Measurements from ENCODE around the gene PRSS21.

Gene PRSS21

DNA sequence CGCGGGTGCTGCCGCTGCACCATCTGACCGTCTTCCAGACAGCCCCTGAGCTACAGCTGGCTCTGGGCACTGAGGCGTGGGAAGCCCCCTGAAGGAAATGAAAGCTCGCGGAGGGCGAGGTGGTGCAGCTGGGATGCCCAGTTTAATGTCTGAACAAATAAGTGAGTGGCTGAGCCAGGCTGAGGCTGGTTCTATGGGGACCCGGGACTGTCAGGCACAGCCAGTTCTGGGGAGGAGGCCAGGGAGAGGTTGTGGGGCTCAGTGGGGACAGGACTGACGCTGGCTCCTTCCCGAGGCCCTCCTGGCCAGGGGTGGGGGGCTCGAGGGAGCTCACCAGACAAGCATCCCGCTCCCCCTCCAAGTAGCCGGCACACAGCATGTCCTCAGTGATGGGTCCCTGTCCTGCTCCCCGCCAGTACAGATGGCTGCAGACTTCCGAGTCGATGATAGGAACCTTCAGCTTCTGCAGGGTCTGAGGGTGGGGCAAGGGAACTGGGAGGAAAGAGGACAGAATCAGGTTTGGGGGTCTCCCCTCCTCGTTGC is 36.6 kb downstream of the PRSS21 start:
- peaks cover 30% of the 10 kb centered on the region for H3K27me3 ChIP-seq
- H4K20me1 ChIP-seq, result no peaks in the 10 kb centered on the region
- no peak overlapping the region for H3K9ac ChIP-seq
- no peak for TF ChIP-seq Cebpa-rat (IDR thresholded peaks at IDR 0.05)
- no peaks in the 10 kb centered on the region for H3K36me3 ChIP-seq
- H3K27ac ChIP-seq, result no peak overlapping the region
- no peak overlapping the region for H3K4me2 ChIP-seq
- H3K4me3 ChIP-seq, result no peak overlapping the region
- peaks cover 16% of the 10 kb centered on the region for H3K4me1 ChIP-seq
- H3K9me3 ChIP-seq, result peaks cover 21% of the 10 kb centered on the region

DNA sequence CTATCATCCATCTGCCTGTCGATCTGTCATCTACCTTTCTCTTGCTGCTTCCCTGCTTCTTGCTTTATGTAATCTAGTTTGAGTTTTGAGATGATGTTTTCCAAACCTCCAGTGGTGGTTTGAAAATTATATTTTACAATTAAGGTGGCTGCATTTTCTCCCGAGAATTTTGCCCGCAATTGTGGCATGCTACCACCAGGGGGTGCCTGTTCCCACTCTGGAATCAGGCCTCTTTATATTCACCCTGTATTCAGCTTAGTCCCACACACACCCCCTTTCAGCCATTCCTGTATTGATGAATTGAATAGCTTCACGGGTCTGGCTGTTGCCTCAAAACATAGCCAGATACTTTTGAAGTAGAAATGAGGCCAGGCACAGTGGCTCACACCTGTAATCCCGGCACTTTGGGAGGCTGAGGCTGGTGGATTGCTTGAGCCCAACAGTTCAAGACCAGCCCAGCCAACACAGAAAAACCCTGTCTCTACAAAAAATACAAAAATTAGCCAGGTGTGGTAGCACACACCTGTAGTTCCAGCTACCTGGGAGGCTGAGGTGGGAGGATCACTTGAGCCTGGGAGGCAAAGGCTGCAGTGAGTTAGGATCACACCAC is 37.8 kb downstream of the PRSS21 start:
- H3K27ac ChIP-seq, result no peak overlapping the region
- H3K9me3 ChIP-seq, result peaks cover 24% of the 10 kb centered on the region
- peaks cover 42% of the 10 kb centered on the region for H3K27me3 ChIP-seq
- H3K4me2 ChIP-seq, result no peak overlapping the region
- peaks cover 16% of the 10 kb centered on the region for H3K4me1 ChIP-seq
- TF ChIP-seq Cebpa-rat (IDR thresholded peaks at IDR 0.05), result no peak
- H3K9ac ChIP-seq, result no peak overlapping the region
- H3K4me3 ChIP-seq, result no peak overlapping the region
- H4K20me1 ChIP-seq, result no peaks in the 10 kb centered on the region
- H3K36me3 ChIP-seq, result no peaks in the 10 kb centered on the region

DNA sequence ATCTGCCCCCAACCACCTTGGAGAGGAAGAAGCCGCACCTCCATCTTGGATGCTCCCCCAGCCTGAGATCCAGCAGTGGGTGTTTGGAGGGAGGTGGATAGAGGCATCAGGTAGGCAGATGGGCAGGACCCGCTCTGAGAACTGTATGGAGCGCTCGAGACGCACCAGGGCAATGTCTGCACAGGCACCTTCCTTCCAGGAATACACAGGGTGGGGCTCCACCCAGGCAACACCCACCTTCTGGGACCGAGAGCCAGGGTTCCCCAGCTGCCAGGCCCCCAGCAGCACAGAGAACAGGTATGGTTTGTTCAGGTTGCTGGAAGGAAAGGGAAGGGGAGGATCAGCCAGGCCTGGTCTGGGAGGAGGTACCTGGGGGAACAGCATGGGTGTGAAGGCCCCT is 38.5 kb downstream of the PRSS21 start:
- Histone ChIP-seq H3K4me1 (peaks cover 16% of the 10 kb centered on the region), H3K4me2 (no peak overlapping the region), H3K9me3 (peaks cover 31% of the 10 kb centered on the region), H3K9ac (no peak overlapping the region), H3K27ac (no peak overlapping the region), H4K20me1 (no peaks in the 10 kb centered on the region; the same call in 1 of the 2 replicates), H3K36me3 (no peaks in the 10 kb centered on the region), H3K4me3 (no peak overlapping the region), H3K27me3 (peaks cover 49% of the 10 kb centered on the region)
- no peak for TF ChIP-seq Cebpa-rat (IDR thresholded peaks at IDR 0.05)

GRCh38 chr16:2856061-2856670 is 39.1 kb downstream of the PRSS21 start:
- Histone ChIP-seq H3K4me1 (peaks cover 16% of the 10 kb centered on the region), H4K20me1 (no peaks in the 10 kb centered on the region; the same call in 1 of the 2 replicates), H3K9me3 (peaks cover 37% of the 10 kb centered on the region), H3K36me3 (no peaks in the 10 kb centered on the region), H3K4me3 (no peak overlapping the region), H3K4me2 (no peak overlapping the region), H3K27me3 (peaks cover 55% of the 10 kb centered on the region), H3K9ac (no peak overlapping the region), H3K27ac (no peak overlapping the region)
- TF ChIP-seq Cebpa-rat (IDR thresholded peaks at IDR 0.05), result no peak

DNA sequence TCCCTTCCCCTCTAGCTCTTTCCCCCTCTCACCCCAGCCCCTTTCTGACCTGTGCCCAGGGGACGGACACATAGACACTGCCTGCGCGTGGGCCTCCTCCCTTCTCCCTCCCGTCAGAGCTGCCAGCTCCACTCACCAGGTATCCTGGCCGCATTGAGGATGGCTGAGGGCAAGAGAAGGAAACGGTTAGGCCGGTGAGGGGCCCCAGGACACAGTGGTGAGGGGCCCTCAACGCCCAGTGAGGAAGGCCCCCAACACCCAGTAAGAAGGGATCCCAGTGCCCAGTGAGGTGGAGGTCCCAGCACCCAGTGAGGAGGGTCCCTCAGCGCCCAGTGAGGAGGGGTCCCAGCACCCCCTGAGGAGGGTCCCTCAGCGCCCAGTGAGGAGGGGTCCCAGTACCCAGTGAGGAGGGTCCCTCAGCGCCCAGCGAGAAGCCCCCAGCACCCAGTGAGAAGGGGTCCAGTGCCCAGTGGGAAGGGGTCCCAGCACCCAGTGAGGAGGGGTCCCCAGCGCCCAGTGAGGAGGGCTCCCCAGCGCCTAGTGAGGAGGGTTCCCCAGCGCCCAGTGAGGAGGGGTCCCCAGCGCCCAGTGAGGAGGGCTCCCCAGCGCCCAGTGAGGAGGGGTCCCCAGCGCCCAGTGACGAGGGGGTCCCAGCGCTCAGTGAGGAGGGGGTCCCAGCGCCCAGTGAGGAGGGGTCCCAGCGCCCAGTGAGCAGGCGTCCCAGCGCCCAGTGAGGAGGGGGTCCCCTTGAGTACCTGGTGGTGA is 39.8 kb downstream of the PRSS21 start:
- Histone ChIP-seq H4K20me1 (no peaks in the 10 kb centered on the region; the same call in 1 of the 2 replicates), H3K4me2 (peak overlapping the region; percentile 49; the same call in 1 of the 2 replicates), H3K4me3 (no peak overlapping the region; the same call in 1 of the 2 replicates), H3K27me3 (peaks cover 55% of the 10 kb centered on the region), H3K9ac (no peak overlapping the region), H3K4me1 (peaks cover 16% of the 10 kb centered on the region), H3K9me3 (peaks cover 38% of the 10 kb centered on the region), H3K36me3 (no peaks in the 10 kb centered on the region), H3K27ac (no peak overlapping the region)
- no peak for TF ChIP-seq Cebpa-rat (IDR thresholded peaks at IDR 0.05)

- no peak for TF ChIP-seq Cebpa-rat (IDR thresholded peaks at IDR 0.05)
- H3K9ac ChIP-seq, result no peak within 1 kb of the TSS
- peak within 1 kb of the TSS; percentile 49 for H3K4me2 ChIP-seq
- peaks cover 38% of the 10 kb centered on the region for H3K9me3 ChIP-seq
- peaks cover 55% of the 10 kb centered on the region for H3K27me3 ChIP-seq
- no peaks in the 10 kb centered on the region; the same call in 1 of the 2 replicates for H4K20me1 ChIP-seq
- H3K4me1 ChIP-seq, result peaks cover 16% of the 10 kb centered on the region
- H3K36me3 ChIP-seq, result no peaks in the 10 kb centered on the region
- H3K27ac ChIP-seq, result no peak within 1 kb of the TSS
- H3K4me3 ChIP-seq, result peak within 1 kb of the TSS; percentile 38
Observed at GRCh38 chr16:2857451-2858244, 40.6 kb downstream of the PRSS21 start, which contains the start of gene PRSS22. Gene PRSS22, minus strand, starts transcription at chr16:2858170. Its CDS starts 66 bp downstream, at chr16:2858104.

- H3K4me2 ChIP-seq, result peak overlapping the region; percentile 49
Observed at GRCh38 chr16:2858245-2859025, 41.4 kb downstream of the PRSS21 start.

GRCh38 chr16:2859686-2860265 is 42.7 kb downstream of the PRSS21 start:
- Histone ChIP-seq H3K27ac (no peak overlapping the region), H4K20me1 (no peaks in the 10 kb centered on the region; the same call in 1 of the 2 replicates)

More at GRCh38 chr16:2858245-2859025, 41.4 kb downstream of the PRSS21 start:
- Histone ChIP-seq H4K20me1 (no peaks in the 10 kb centered on the region; the same call in 1 of the 2 replicates), H3K27ac (no peak overlapping the region), H3K36me3 (no peaks in the 10 kb centered on the region), H3K4me1 (peaks cover 15% of the 10 kb centered on the region), H3K9me3 (peaks cover 32% of the 10 kb centered on the region), H3K27me3 (peaks cover 55% of the 10 kb centered on the region), H3K9ac (no peak overlapping the region), H3K4me3 (peak overlapping the region; percentile 38)
- TF ChIP-seq Cebpa-rat (IDR thresholded peaks at IDR 0.05), result no peak

More at GRCh38 chr16:2859686-2860265, 42.7 kb downstream of the PRSS21 start:
- Histone ChIP-seq H3K27me3 (peaks cover 55% of the 10 kb centered on the region), H3K36me3 (no peaks in the 10 kb centered on the region), H3K4me1 (peaks cover 12% of the 10 kb centered on the region), H3K4me3 (no peak overlapping the region), H3K9ac (no peak overlapping the region), H3K4me2 (no peak overlapping the region), H3K9me3 (peaks cover 19% of the 10 kb centered on the region)
- no peak for TF ChIP-seq Cebpa-rat (IDR thresholded peaks at IDR 0.05)
